DMS79 (cell line): Measurements from ENCODE around the gene ENDOD1.
A peak's percentile ranks its signal among the peaks of the same experiment; 100 is the strongest.

Experiments used
- DNase-seq: peaks from one replicate; lab custom pipeline; 2025; lab: John Stamatoyannopoulos, UW

ENDOD1 gene

DNA sequence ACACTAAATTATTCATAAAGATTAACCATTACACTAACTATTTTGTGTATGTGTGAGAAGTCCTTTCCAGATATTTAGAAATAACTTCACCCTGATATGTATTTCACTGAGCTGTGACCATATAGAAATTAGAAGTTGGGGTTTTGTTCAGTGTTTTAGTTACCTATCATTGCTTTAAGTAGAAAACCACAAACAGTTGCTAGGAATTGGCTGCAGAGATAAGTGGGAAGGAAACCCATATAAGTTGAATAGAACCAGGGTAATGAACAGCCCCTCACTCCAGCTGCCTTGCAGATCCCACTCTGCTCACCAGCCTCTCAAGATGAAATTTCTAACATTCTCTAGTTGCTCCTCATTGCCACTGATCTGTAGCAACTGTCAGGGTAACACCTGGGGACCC lies 12.7 kb upstream of the ENDOD1 start:
- DNase-seq = peak; percentile 53

GRCh38 chr11:95078526-95078925 lies 11.1 kb upstream of the ENDOD1 start:
- peak; percentile 73 for DNase-seq

GRCh38 chr11:95081010-95081409 lies 8.6 kb upstream of the ENDOD1 start:
- DNase-seq = no peak

DNA sequence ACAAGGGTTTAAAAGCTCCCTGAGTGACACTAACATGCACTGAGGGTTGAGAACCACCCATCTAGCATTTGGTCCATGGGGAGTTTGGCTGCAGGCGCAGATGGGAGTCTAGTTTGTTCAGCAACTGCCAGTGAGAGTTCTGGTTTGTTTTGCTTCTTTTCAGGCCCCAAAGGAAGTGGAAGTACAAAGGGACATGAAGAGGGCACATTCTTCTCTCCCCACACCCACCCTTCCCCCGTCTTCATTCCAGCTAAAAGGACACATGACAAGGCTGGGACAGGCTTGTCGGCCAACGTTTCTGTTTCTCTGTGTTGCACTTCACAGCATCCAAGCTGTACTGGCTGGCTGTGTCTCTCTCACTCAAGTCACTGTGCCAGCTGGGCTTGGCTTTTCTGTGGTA lies 8.2 kb upstream of the ENDOD1 start:
- no peak for DNase-seq

DNA sequence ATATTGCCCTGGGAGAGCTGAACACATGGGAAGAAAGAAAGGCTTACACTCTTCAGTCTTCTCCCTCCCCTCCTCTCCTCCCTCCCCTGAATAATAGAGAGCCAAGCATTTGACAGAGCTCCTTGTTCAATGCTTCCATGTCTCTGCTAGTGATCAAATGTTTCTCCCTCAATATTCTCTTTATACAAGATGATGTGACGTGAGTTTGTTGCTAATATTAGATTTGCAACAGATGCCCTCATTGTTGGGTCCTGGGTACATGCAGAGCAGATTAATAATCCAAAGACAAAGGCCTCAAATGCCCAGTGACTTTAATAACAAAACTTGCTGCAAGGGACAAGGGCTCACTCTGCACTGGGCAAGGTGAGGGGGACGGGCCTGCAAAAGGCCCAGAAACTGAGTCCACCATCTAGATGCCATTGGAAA lies 7.1 kb upstream of the ENDOD1 start:
- DNase-seq = no peak

GRCh38 chr11:95084509-95084908 lies 5.1 kb upstream of the ENDOD1 start:
- no peak for DNase-seq

DNA sequence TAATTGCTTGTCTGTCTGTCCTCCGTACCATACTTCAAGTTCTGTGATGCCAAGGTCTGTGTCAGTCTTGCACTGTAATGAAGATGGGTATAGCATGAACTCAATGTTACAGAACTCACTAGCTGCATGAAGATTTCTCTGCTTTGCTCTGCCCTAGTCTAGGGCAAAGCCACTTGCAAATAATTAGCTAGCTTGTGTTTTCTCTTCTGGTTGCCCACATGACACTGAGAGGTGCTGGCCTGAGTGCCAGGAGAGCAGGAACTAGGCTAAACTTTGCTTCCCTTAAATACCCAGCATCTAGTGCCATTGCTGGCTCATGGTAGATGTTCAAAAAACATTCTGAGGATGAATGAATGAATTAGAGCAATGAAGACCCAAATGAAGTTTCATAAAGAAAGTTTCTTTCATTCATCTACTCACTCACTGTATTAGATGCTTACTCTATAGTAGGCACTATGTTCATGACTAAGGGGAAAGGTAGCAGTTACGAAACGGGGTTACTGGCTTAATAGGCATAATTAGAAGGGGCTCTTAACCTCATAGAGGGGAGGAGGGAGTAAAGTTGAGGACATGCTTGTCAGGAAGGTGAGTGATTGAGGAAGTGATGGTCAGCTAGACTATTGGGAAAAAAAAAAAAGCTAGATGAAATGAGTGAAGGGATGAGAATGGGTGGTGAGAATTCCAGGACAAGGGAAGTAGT lies 4.4 kb upstream of the ENDOD1 start:
- DNase-seq = no peak

DNA sequence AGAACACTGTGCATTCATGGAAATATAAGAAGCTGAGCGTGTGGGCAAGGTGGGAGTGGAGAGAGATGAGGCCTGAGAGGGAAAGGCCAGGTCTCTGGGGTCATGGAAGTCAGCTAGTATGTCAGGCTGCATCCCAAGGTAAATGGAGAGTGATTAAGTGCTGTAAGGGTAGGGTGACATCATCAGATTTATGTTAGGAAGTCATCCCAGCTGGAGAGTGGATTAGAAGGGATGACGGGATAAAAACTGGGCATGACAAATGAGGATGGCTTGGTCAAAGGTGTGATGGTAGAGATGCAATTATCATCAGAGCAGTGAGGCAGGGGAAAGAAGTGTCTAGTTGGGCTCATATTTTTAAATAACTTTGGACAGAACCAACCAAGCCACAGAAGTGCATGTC lies 3.5 kb upstream of the ENDOD1 start:
- no peak for DNase-seq

GRCh38 chr11:95086836-95087570 lies 2.6 kb upstream of the ENDOD1 start:
- no peak for DNase-seq

GRCh38 chr11:95088946-95089619 lies 563 bp upstream of the ENDOD1 start:
- no peak for DNase-seq

GRCh38 chr11:95091663-95092180 lies 2.1 kb downstream of the ENDOD1 start:
- DNase-seq = no peak

DNA sequence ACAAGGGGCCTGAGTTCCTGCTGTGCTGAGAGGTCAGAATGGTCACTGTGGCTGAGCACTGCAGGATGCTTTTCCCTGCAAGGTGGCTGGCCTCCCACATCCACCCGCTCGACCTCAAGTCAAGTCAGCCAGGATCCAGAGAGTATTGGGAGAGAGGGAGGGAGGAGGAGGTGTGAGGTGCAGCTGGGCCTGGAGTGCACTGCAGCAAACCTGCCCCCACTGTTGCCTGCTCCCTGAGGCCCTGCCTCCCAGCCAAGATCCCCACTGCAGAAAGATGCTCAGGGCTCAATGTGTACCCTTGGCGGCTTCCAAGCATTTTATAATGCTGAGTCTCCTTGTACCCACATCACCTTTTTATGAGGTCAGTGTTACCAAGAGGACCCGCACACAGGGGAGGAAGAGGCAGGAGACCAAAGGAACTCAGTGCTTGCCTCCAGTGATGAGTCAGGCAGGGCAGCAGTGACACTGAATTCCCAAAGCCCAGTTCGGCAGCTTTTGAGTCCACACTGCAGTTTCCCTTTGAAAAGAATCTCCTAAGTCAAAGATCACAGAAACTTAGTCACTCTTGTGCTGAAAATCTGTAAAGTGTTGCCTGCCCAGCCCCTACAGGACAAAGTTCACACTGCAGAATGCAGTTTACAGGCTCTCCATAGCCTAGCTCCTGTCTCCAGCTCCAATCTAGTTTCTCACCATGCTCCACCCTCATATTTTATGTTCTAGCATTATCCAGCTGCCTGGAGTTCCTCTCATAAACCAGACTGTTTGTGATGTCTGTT lies 3.1 kb downstream of the ENDOD1 start:
- DNase-seq = no peak

GRCh38 chr11:95093548-95093947 lies 3.9 kb downstream of the ENDOD1 start:
- no peak for DNase-seq

DNA sequence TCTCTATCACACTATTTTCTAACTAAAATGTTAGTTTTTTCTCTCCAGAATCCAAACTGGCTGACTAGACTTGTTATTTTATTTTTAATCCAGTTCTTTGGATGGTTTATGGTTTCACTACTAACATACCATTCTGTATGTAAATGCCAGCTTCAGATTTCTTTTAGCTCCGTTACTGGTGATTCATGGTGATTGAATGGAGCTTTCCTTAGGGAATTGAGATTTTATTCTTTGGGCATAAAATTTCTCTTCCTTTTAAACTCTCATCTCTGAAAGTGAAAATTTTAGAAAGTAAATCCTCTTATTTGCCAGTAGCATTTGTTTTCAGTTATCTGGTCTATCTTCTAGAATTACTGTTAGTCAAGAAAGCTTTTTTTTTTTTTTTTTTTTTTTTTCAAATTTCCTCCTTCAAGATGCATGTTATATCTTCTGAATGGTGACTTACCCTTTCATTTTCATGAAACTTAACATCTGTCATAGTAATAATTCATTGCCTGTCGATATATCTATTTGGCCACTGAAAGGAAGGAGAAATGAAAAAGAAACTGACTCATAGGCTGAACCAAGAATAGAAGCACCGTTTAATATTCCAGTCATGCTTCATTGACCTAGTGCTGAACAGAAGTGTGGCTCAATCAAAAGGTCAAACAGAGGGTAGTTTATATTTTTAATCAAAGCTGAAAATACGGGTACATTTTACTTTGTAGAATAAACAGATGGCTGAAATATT lies 6.4 kb downstream of the ENDOD1 start:
- DNase-seq = no peak

DNA sequence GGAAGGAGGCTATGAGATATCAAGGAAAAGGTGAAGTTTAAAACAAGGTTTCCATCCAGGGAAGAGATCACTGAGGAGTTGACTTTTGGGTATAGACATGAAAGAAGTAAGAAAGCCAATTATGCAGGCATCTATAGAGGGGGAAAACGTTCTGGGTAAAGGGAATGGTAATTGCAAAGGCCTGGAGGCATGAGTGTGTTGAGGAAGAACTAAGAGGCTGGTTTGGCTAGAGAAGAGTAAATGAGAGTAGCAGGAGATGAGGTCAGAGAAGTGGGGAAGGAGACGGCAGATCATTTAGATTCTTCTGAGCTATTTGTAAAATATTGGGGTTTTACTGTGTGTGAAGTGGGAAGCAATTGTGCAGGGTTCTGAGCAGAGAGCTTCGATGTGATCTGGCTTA lies 7.6 kb downstream of the ENDOD1 start:
- no peak for DNase-seq

DNA sequence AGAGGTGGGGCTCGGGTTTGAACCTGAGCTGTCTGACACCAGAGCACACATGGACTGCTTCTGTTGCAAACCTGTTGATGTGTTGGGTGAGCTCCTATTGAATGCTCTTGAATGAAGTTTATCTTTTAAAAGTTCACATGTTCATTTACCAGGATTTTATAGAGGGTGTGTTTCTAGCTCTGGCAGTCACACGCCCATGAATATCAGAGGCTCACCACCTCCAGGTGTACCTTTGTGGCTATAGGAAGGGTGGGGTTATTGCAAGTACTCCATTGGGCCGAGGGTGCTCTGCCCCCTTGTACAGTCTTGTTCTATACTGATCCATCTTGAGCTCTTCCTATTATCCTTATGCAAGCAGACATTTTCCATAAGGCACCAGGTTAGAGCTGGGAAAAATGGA lies 9.2 kb downstream of the ENDOD1 start:
- DNase-seq = no peak

DNA sequence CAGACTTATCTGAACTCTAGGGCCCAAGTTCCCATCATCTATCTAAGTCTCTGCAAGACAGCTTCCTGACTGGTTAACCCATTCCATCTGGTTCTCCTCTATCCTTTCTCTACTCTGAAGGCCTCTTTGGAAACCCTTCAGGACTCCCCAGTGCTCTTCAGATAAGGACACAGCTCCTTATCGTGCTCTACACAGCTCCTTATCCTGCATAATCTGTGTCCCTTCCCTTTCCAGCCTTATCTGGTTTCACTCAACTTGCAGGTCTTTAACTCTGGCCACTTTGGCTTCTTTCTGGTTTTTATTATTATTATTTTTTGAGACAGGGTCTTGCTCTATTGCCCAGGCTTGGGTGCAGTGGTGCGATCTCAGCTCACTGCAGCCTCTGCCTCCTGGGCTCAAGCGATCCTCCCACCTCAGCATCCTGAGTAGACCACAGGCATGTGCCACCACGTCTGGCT lies 10.6 kb downstream of the ENDOD1 start:
- DNase-seq = no peak

GRCh38 chr11:95100856-95101507 lies 11.3 kb downstream of the ENDOD1 start:
- no peak for DNase-seq

- DNase-seq = no peak
Measured at GRCh38 chr11:95101935-95102334, 12.3 kb downstream of the ENDOD1 start.

DNA sequence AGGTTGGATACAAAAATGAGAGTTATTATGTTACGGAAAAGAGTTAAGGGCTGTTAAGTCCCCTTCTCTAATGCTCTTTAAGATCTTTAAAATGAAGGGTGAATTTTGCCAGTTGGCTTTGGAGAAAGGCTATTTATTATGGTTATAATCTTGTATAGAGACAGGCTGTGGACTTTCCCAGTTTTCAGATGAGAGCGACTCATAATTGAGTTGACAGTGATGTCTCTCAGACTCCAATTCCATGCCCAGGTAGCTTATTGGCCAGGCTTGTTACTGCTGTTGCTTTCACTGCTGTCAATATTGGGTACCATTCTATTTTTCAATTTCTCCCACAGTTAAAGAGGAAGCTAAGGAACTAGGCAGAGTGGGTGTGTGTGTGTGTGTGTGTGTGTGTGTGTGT lies 13.1 kb downstream of the ENDOD1 start:
- DNase-seq = no peak

- DNase-seq = no peak
Measured at GRCh38 chr11:95103701-95104100, 14.1 kb downstream of the ENDOD1 start.
